GM18499 (cell line): Measurements from ENCODE around the gene ELK4.

Source experiments
- ATAC-seq: cut with Tn5 transposase; IDR thresholded peaks from one replicate; pipeline ENCODE4 v1.9.1; 2021; ENCODE audit warnings: moderate number of reproducible peaks; ENCODE audit not compliant: insufficient read depth, unreplicated experiment

Gene ELK4

GRCh38 chr1:205584732-205585131 is 47.1 kb downstream of the ELK4 start:
- ATAC-seq, result no peak

GRCh38 chr1:205583461-205584130 is 48.2 kb downstream of the ELK4 start:
- ATAC-seq, result no peak

- no peak for ATAC-seq
Observed at GRCh38 chr1:205582471-205583291, 49.1 kb downstream of the ELK4 start.

GRCh38 chr1:205582046-205582445 is 49.8 kb downstream of the ELK4 start:
- ATAC-seq, result no peak

GRCh38 chr1:205581321-205581980 is 50.4 kb downstream of the ELK4 start:
- no peak for ATAC-seq

GRCh38 chr1:205580923-205581180 is 51.0 kb downstream of the ELK4 start:
- no peak for ATAC-seq

- no peak for ATAC-seq
Observed at GRCh38 chr1:205580140-205580922, 51.5 kb downstream of the ELK4 start.

- no peak for ATAC-seq
Observed at GRCh38 chr1:205579711-205580110, 52.1 kb downstream of the ELK4 start.

- no peak for ATAC-seq
Observed at GRCh38 chr1:205578780-205579571, 52.8 kb downstream of the ELK4 start.

GRCh38 chr1:205577874-205578658 is 53.7 kb downstream of the ELK4 start:
- no peak for ATAC-seq

GRCh38 chr1:205576805-205577761 is 54.7 kb downstream of the ELK4 start:
- no peak for ATAC-seq

- no peak for ATAC-seq
Observed at GRCh38 chr1:205576011-205576410, 55.8 kb downstream of the ELK4 start.

GRCh38 chr1:205575294-205575885 is 56.4 kb downstream of the ELK4 start:
- no peak for ATAC-seq

GRCh38 chr1:205572421-205572820 is 59.4 kb downstream of the ELK4 start:
- no peak for ATAC-seq

- ATAC-seq, result no peak
Observed at GRCh38 chr1:205571747-205572146, 60.1 kb downstream of the ELK4 start.

- ATAC-seq, result no peak
Observed at GRCh38 chr1:205570796-205571537, 60.8 kb downstream of the ELK4 start.

GRCh38 chr1:205570173-205570501 is 61.7 kb downstream of the ELK4 start:
- no peak for ATAC-seq
